Esophagus muscularis mucosa (tissue), 3 donors: Measurements from ENCODE around the gene GRHL1.
"Not testable (repeated sequence)": the region's sequence is repeated elsewhere in the genome, so short reads cannot be mapped to it uniquely, and the experiment has no call there.

Experiments
- CTCF ChIP-seq, 3 experiments: fragments of 200-600 bp in 2 of 3; fragments of 450-650 bp in 1 of 3; sonication (generic) in 2 of 3; IDR thresholded peaks; one replicate each; pipeline ENCODE4 v1.5.1; 2017 to 2019; ENCODE audit warnings: antibody characterized with exemption in 3 of 3, mild to moderate bottlenecking in 2 of 3, moderate library complexity in 1 of 3
- EP300 ChIP-seq: sonication (generic); formaldehyde crosslinking; IDR thresholded peaks from one replicate; pipeline ENCODE4 v1.6.1; 2017; ENCODE audit warnings: antibody characterized with exemption

GRCh38 chr2:10012366-10012962 lies 61.0 kb downstream of the GRHL1 start:
- not testable (repeated sequence) for TF ChIP-seq CTCF (IDR thresholded peaks at IDR 0.05); EP300
